GM19324 (cell line): Measurements from ENCODE around the gene STMP1.

Source experiments
- ATAC-seq: cut with Tn5 transposase; IDR thresholded peaks from one replicate; pipeline ENCODE4 v1.9.1; 2021; ENCODE audit warnings: mild to moderate bottlenecking, moderate library complexity; ENCODE audit not compliant: unreplicated experiment, low FRiP score

Gene STMP1

GRCh38 chr7:135718219-135718618, 55.9 kb downstream of the STMP1 start:
- no peak for ATAC-seq

DNA sequence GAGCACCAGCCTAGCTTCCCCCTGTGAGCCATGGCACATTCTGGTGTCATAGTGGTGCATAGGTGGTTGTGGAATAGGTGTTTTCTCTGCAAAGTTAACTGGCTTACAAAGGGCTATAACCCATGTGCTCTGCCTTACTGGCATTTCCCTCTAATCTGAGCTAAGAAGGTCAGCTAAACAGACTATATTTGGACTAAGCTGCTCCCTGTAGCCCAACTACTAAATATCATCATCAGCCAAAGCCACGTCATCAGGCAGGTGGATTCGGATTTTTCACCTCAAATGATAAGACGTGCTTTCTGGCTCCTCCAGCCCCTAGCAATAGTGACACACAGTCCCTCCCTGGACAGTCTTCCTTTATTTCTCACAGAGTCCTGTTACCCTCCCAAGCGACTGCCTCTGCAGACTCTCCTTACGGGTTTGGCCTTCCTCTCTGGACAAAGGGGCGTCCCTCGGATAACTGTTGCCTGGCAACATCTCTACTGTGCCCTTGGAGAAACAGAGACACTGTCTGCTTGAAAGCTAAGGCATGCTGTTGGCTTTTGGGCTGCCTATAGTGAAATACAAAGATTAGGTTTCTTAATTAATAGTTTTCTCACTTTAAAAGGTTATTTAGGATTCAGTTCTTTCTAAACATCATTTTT, 56.6 kb downstream of the STMP1 start:
- no peak for ATAC-seq

GRCh38 chr7:135719688-135720087, 57.4 kb downstream of the STMP1 start:
- no peak for ATAC-seq

- no peak for ATAC-seq
These were observed 59.0 kb downstream of the STMP1 start for GRCh38 chr7:135721198-135721820.

GRCh38 chr7:135723411-135723810, 61.1 kb downstream of the STMP1 start:
- no peak for ATAC-seq
